RKO (cell line): ENCODE data around the gene PI4K2A.
"Not testable (repeated sequence)": the region's sequence is repeated elsewhere in the genome, so short reads cannot be mapped to it uniquely, and the experiment has no call there.

Source experiments
- DNase-seq: peaks from one replicate; pipeline ENCODE4 v3.0.0-alpha.2; 2016; ENCODE audit warnings: low spot score

PI4K2A gene

GRCh38 chr10:97632949-97633884 is 7.3 kb upstream of the PI4K2A start, which contains the start of gene MORN4:
MORN4 (minus strand) TSS chr10:97633500; CDS start chr10:97619653, 13,847 bp downstream.
- peak; percentile 92 for DNase-seq

GRCh38 chr10:97633921-97634320 is 6.5 kb upstream of the PI4K2A start:
- peak; percentile 75 for DNase-seq

- DNase-seq: no peak
Observed at GRCh38 chr10:97635577-97635976, 4.9 kb upstream of the PI4K2A start.

- not testable (repeated sequence) for DNase-seq
Observed at GRCh38 chr10:97639090-97639489, 1.4 kb upstream of the PI4K2A start.

GRCh38 chr10:97640868-97641811 is 669 bp downstream of the PI4K2A start:
- peak; percentile 70 for DNase-seq

GRCh38 chr10:97642471-97643159 is 2.1 kb downstream of the PI4K2A start:
- not testable (repeated sequence) for DNase-seq

- DNase-seq: no peak
Observed at GRCh38 chr10:97643441-97643985, 3.0 kb downstream of the PI4K2A start.

GRCh38 chr10:97644936-97645335 is 4.5 kb downstream of the PI4K2A start:
- DNase-seq: no peak

GRCh38 chr10:97647556-97647955 is 7.1 kb downstream of the PI4K2A start:
- DNase-seq: peak; percentile 62

- DNase-seq: peak; percentile 98
Observed at GRCh38 chr10:97648562-97649404, 8.3 kb downstream of the PI4K2A start.

- not testable (repeated sequence) for DNase-seq
Observed at GRCh38 chr10:97649405-97649750, 8.9 kb downstream of the PI4K2A start.

- no peak for DNase-seq
Observed at GRCh38 chr10:97650726-97651125, 10.3 kb downstream of the PI4K2A start.

- no peak for DNase-seq
Observed at GRCh38 chr10:97651773-97652172, 11.3 kb downstream of the PI4K2A start.

GRCh38 chr10:97656777-97657176 is 16.3 kb downstream of the PI4K2A start:
- no peak for DNase-seq

GRCh38 chr10:97659589-97659988 is 19.1 kb downstream of the PI4K2A start:
- DNase-seq: no peak

- DNase-seq: no peak
Observed at GRCh38 chr10:97664282-97664850, 23.9 kb downstream of the PI4K2A start.

GRCh38 chr10:97666992-97667391 is 26.5 kb downstream of the PI4K2A start:
- no peak for DNase-seq

GRCh38 chr10:97667463-97667862 is 27.0 kb downstream of the PI4K2A start:
- no peak for DNase-seq

- no peak for DNase-seq
Observed at GRCh38 chr10:97669571-97669970, 29.1 kb downstream of the PI4K2A start.
